Neuronal stem cell (in vitro differentiated cells): ENCODE measurements around the gene PPP6C.
"Not testable (repeated sequence)": the region's sequence is repeated elsewhere in the genome, so short reads cannot be mapped to it uniquely, and the experiment has no call there.

Source experiments
- DNase-seq: peaks from one replicate; pipeline ENCODE4 v3.0.0-alpha.2; 2013; ENCODE audit warnings: low spot score
- H2AFZ ChIP-seq: one replicate; pipeline ENCODE4 v1.6.1; 2013; ENCODE audit warnings: mild to moderate bottlenecking, low read length, inconsistent platforms
- H2AK5ac ChIP-seq: 2 replicates; pipeline ENCODE4 v1.6.1; 2013; ENCODE audit warnings: low read depth, mild to moderate bottlenecking, inconsistent platforms, low read length, moderate library complexity, mixed read lengths
- H2BK120ac ChIP-seq: 2 replicates; pipeline ENCODE4 v1.6.1; 2013; ENCODE audit warnings: low read depth, mild to moderate bottlenecking, inconsistent platforms, low read length, moderate library complexity, mixed read lengths
- H2BK12ac ChIP-seq: one replicate; pipeline ENCODE4 v1.6.1; 2013; ENCODE audit warnings: low read length, inconsistent platforms
- H2BK15ac ChIP-seq: 2 replicates; pipeline ENCODE4 v1.6.1; 2013; ENCODE audit warnings: mild to moderate bottlenecking, low read length, inconsistent platforms, mixed read lengths
- H2BK5ac ChIP-seq: one replicate; pipeline ENCODE4 v1.6.1; 2013; ENCODE audit warnings: inconsistent platforms, mild to moderate bottlenecking, low read length, moderate library complexity
- H3K14ac ChIP-seq: one replicate; pipeline ENCODE4 v1.6.1; 2013; ENCODE audit warnings: low read length, inconsistent platforms
- H3K18ac ChIP-seq: 2 replicates; pipeline ENCODE4 v1.6.1; 2013; ENCODE audit warnings: low read length, inconsistent platforms
- H3K23ac ChIP-seq: 2 replicates; pipeline ENCODE4 v1.6.1; 2013; ENCODE audit warnings: low read depth, mild to moderate bottlenecking, mixed read lengths, low read length, inconsistent platforms; ENCODE audit not compliant: poor library complexity
- H3K27ac ChIP-seq: replicated peaks from 3 replicates; pipeline ENCODE4 v1.5.1; 2013; ENCODE audit warnings: low read length, inconsistent platforms
- H3K27me3 ChIP-seq, 3 experiments: 2 replicates each; pipeline ENCODE4 v1.6.1; 2013; ENCODE audit warnings: low read length in 3 of 3, mild to moderate bottlenecking in 2 of 3, inconsistent platforms in 1 of 3, low read depth in 1 of 3, mixed read lengths in 1 of 3, moderate library complexity in 1 of 3; ENCODE audit not compliant: control insufficient read depth in 3 of 3, insufficient read depth in 3 of 3
- H3K36me3 ChIP-seq, 2 donors: replicated peaks in 1 of 2; 2 replicates each; pipeline ENCODE4 v1.6.1; 2013; ENCODE audit warnings: low read length in 2 of 2; ENCODE audit not compliant: control insufficient read depth in 2 of 2, insufficient read depth in 2 of 2
- H3K4ac ChIP-seq: 2 replicates; pipeline ENCODE4 v1.6.1; 2013; ENCODE audit warnings: inconsistent platforms, mild to moderate bottlenecking, low read length, moderate library complexity
- H3K4me1 ChIP-seq, 2 donors: 1 replicate in 1 of 2; 2 replicates in 1 of 2; pipeline ENCODE4 v1.6.1; 2013; ENCODE audit warnings: low read length in 2 of 2, low read depth in 1 of 2; ENCODE audit not compliant: control insufficient read depth in 2 of 2, insufficient read depth in 1 of 2
- H3K4me2 ChIP-seq: one replicate; pipeline ENCODE4 v1.6.1; 2013; ENCODE audit warnings: mild to moderate bottlenecking, low read length, inconsistent platforms; ENCODE audit not compliant: insufficient read depth, poor library complexity, severe bottlenecking
- H3K4me3 ChIP-seq, 2 donors: 2 replicates each; pipeline ENCODE4 v1.5.1; 2013; ENCODE audit warnings: low read length in 2 of 2, mild to moderate bottlenecking in 2 of 2, inconsistent platforms in 1 of 2, moderate library complexity in 1 of 2
- H3K79me1 ChIP-seq: one replicate; pipeline ENCODE4 v1.6.1; 2013; ENCODE audit warnings: low read depth, mild to moderate bottlenecking, inconsistent platforms, low read length, moderate library complexity
- H3K9ac ChIP-seq: one replicate; pipeline ENCODE4 v1.6.1; 2013; ENCODE audit warnings: mild to moderate bottlenecking, low read depth, low read length, inconsistent platforms; ENCODE audit not compliant: poor library complexity
- H3K9me3 ChIP-seq, 2 donors: replicated peaks in 1 of 2; 2 replicates each; pipeline versions ENCODE3 to v1.6.1; 2013; ENCODE audit warnings: low read length in 2 of 2, mild to moderate bottlenecking in 2 of 2, inconsistent platforms in 1 of 2, low read depth in 1 of 2, mixed read lengths in 1 of 2, moderate library complexity in 1 of 2; ENCODE audit not compliant: control insufficient read depth in 2 of 2, insufficient read depth in 1 of 2
- H4K8ac ChIP-seq: one replicate; pipeline ENCODE4 v1.6.1; 2013; ENCODE audit warnings: low read depth, mild to moderate bottlenecking, inconsistent platforms, low read length, moderate library complexity
- H4K91ac ChIP-seq: one replicate; pipeline ENCODE4 v1.6.1; 2013; ENCODE audit warnings: low read length, low read depth, mild to moderate bottlenecking, inconsistent platforms; ENCODE audit not compliant: poor library complexity
- WGBS, 2 donors: extraction: QIAGEN DNeasy Blood & Tissue Kit; methylation state at CpG; one replicate each; pipeline ENCODE4 v1.1.7; 2013; ENCODE audit warnings: missing lambda C conversion rate in 2 of 2, mixed read lengths in 1 of 2; ENCODE audit not compliant: insufficient read length in 2 of 2, insufficient replicate concordance in 1 of 2; ENCODE audit errors: extremely low coverage in 2 of 2; 5-methylcytosine and 5-hydroxymethylcytosine counted together

The PPP6C gene

DNA sequence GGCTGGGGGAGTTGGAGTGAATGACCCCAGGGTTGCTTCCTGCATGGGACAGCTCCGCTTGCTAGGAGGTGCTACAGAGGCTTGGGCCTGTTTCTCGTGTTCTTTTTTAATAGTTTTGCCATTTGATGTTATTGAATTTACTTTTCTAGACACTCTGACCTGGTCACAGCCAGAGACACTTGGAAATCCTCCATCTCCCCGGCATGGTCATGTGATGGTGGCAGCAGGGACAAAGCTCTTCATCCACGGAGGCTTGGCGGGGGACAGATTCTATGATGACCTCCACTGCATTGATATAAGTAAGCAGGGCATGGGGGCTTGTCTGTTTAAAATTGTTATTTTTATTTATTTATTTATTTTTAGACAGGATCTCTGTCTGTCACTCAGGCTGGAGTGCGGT, 38.2 kb upstream of the PPP6C start:
- H3K4ac ChIP-seq = no peak overlapping the region
- DNase-seq = no peak
- H3K23ac ChIP-seq = no peak overlapping the region
- H4K91ac ChIP-seq = no peak overlapping the region
- H3K27me3 ChIP-seq = no peaks in the 10 kb centered on the region
- no peak overlapping the region for H3K27ac ChIP-seq
- H3K18ac ChIP-seq = no peak overlapping the region
- WGBS, 2 donors = no CpG with 5 or more reads among the region's 6 CpGs
- H3K4me2 ChIP-seq = no peak overlapping the region
- H3K9me3 ChIP-seq = peaks cover 0 to 1% of the 10 kb centered on the region in 2 donors
- H2AFZ ChIP-seq = no peak overlapping the region
- H3K4me1 ChIP-seq = no peaks in the 10 kb centered on the region
- peaks cover 4 to 33% of the 10 kb centered on the region in 2 donors for H3K36me3 ChIP-seq
- no peak overlapping the region for H3K4me3 ChIP-seq
- no peak overlapping the region for H2BK120ac ChIP-seq
- no peak overlapping the region for H3K14ac ChIP-seq
- H2AK5ac ChIP-seq = no peak overlapping the region
- H2BK15ac ChIP-seq = no peak overlapping the region
- no peaks in the 10 kb centered on the region for H3K79me1 ChIP-seq
- H2BK5ac ChIP-seq = no peak overlapping the region
- H3K9ac ChIP-seq = no peak overlapping the region
- no peak overlapping the region for H4K8ac ChIP-seq
- no peak overlapping the region for H2BK12ac ChIP-seq

DNA sequence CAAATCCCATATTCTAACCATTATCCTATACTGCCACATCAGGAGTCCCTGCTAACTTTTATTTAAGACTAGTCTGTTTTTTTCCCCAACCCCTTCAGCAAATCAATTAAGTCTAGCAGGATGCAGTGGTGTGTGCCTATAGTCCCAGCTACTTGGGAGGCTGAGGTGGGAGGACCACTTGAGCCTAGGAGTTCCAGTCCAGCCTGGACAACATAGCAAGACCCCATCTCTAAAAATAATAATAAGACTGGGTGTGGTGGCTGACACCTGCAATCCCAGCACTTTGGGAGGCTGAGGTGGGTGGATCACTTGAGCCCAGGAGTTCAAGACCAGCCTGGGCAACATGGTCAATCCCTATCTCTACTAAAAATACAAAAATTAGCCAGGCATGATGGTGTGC, 35.3 kb upstream of the PPP6C start:
- not testable (repeated sequence) for H3K27ac ChIP-seq, H4K91ac ChIP-seq, H3K18ac ChIP-seq

DNA sequence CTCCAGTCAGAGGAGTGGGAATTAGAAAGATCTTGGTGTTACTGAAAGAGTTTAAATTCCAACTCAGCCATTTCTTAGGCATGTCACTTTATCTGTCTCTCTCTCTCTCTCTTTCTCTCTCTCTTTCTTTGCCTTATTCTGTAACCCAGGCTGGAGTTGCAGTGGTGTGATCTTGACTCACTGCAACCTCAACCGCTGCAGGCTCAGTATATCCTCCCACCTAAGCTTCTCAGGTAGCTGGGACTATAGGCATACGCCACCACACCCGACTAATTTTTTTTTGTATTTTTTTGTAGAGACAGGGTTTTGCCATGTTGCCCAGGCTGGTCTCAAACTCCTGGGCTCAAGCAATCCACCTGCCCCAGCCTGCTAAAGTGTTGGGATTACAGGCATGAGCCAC, 29.0 kb upstream of the PPP6C start:
- H2BK120ac ChIP-seq = no peak overlapping the region
- no peaks in the 10 kb centered on the region for H3K9me3 ChIP-seq
- no peak overlapping the region for H3K4me3 ChIP-seq
- H3K4me2 ChIP-seq = no peak overlapping the region
- no peak overlapping the region for H3K27ac ChIP-seq
- no peak overlapping the region for H4K91ac ChIP-seq
- H3K18ac ChIP-seq = no peak overlapping the region
- H3K4me1 ChIP-seq = no peaks in the 10 kb centered on the region
- H2BK12ac ChIP-seq = no peak overlapping the region
- H4K8ac ChIP-seq = no peak overlapping the region
- H3K9ac ChIP-seq = no peak overlapping the region
- no CpG with 5 or more reads among the region's 3 CpGs for WGBS, 2 donors
- no peak overlapping the region for H3K23ac ChIP-seq
- peaks cover 2 to 50% of the 10 kb centered on the region in 2 donors for H3K36me3 ChIP-seq
- H2BK5ac ChIP-seq = no peak overlapping the region
- no peak overlapping the region for H3K4ac ChIP-seq
- H3K27me3 ChIP-seq = no peaks in the 10 kb centered on the region
- H2BK15ac ChIP-seq = no peak overlapping the region
- DNase-seq = no peak
- H2AFZ ChIP-seq = no peak overlapping the region
- no peaks in the 10 kb centered on the region for H3K79me1 ChIP-seq
- no peak overlapping the region for H3K14ac ChIP-seq
- no peak overlapping the region for H2AK5ac ChIP-seq

More for the DNA sequence above, 35.3 kb upstream of the PPP6C start:
- not testable (repeated sequence) for H3K23ac ChIP-seq, H3K9me3 ChIP-seq, H2BK5ac ChIP-seq, H2BK15ac ChIP-seq, H3K4me3 ChIP-seq, H2AFZ ChIP-seq, H3K79me1 ChIP-seq, H2BK120ac ChIP-seq, H2BK12ac ChIP-seq, H3K14ac ChIP-seq, H3K4me2 ChIP-seq, H3K4me1 ChIP-seq, DNase-seq, H3K4ac ChIP-seq, H4K8ac ChIP-seq, H3K9ac ChIP-seq, H2AK5ac ChIP-seq, H3K27me3 ChIP-seq
- peaks cover 2 to 44% of the 10 kb centered on the region in 2 donors for H3K36me3 ChIP-seq

DNA sequence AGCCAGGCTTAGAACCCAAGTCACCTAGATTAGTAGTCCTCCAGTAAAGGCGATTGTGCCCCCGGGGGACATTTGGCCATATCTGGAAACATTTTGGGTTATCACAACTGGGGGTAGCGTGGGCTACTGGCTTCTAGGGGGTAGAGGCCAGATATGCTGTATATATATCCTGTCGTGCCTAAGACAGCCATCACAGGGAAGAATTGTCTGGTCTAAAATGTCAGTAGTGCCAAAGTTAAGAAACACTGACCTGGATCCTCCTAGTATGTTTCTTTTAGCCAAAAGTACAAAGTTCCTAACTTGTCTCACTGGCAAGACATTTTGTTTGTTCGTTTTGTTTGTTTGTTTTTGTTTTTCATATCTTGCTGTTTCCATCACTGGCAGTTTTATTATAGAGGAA, 24.6 kb upstream of the PPP6C start:
- H3K4ac ChIP-seq = no peak overlapping the region
- H2BK5ac ChIP-seq = no peak overlapping the region
- H3K4me2 ChIP-seq = no peak overlapping the region
- H3K23ac ChIP-seq = no peak overlapping the region
- H4K8ac ChIP-seq = no peak overlapping the region
- no peak for DNase-seq
- H3K14ac ChIP-seq = no peak overlapping the region
- no peaks in the 10 kb centered on the region for H3K9me3 ChIP-seq
- H3K36me3 ChIP-seq = peaks cover 6 to 46% of the 10 kb centered on the region in 2 donors
- H3K9ac ChIP-seq = no peak overlapping the region
- H3K4me1 ChIP-seq = no peaks in the 10 kb centered on the region
- H3K27me3 ChIP-seq = no peaks in the 10 kb centered on the region
- no peak overlapping the region for H2AK5ac ChIP-seq
- no peak overlapping the region for H2AFZ ChIP-seq
- no CpG with 5 or more reads among the region's 5 CpGs for WGBS, 2 donors
- H2BK15ac ChIP-seq = no peak overlapping the region
- no peak overlapping the region for H2BK120ac ChIP-seq
- no peak overlapping the region for H2BK12ac ChIP-seq
- H3K4me3 ChIP-seq = no peak overlapping the region
- no peaks in the 10 kb centered on the region for H3K79me1 ChIP-seq
- H3K27ac ChIP-seq = no peak overlapping the region
- H3K18ac ChIP-seq = no peak overlapping the region
- no peak overlapping the region for H4K91ac ChIP-seq
